H1 (cell line): ENCODE data around the gene NUFIP2. TPM values are rescaled to one million over a fixed set of nuclear protein-coding genes. Genes with fewer than 3 reads are reported as not detected.

Experiments
- CTCF ChIA-PET: fragments of 300-600 bp; sonication (Branson Sonifier 250); formaldehyde crosslinking; loops from one replicate; lab custom pipeline; 2021; ENCODE audit not compliant: partially characterized antibody; lab: Charles Lee
- POLR2A ChIA-PET: fragments of 300-600 bp; sonication (Branson Sonifier 250); formaldehyde crosslinking; loops from one replicate; lab custom pipeline; 2021; ENCODE audit warnings: inconsistent platforms; ENCODE audit not compliant: partially characterized antibody; lab: Charles Lee
- DNase-seq, 2 experiments: peaks; one replicate each; pipeline versions ENCODE4 v3.0.0 to v3.0.0-alpha.2; 2010 to 2022; ENCODE audit warnings: low spot score in 2 of 2, low read depth in 1 of 2, mixed read lengths in 1 of 2
- FAIRE-seq: peaks from 2 replicates; lab custom pipeline; 2011; peaks lifted over from hg19 to GRCh38; lab: Jason Lieb, UNC
- H2AFZ ChIP-seq: 2 replicates; pipeline ENCODE4 v1.8.1; 2012; ENCODE audit warnings: low read length, inconsistent platforms
- H2AK5ac ChIP-seq: 2 replicates; pipeline ENCODE4 v1.6.1; 2013; ENCODE audit warnings: low read depth, low read length
- H2BK120ac ChIP-seq: replicated peaks from 2 replicates; pipeline ENCODE3; 2013; ENCODE audit warnings: low read depth, low read length, inconsistent platforms
- H2BK12ac ChIP-seq: 2 replicates; pipeline ENCODE4 v1.6.1; 2013; ENCODE audit warnings: low read depth, low read length
- H2BK15ac ChIP-seq: 2 replicates; pipeline ENCODE4 v1.6.1; 2013; ENCODE audit warnings: low read length
- H2BK20ac ChIP-seq: 2 replicates; pipeline ENCODE4 v1.6.1; 2013; ENCODE audit warnings: low read length
- H2BK5ac ChIP-seq: 2 replicates; pipeline ENCODE4 v1.6.1; 2013; ENCODE audit warnings: low read depth, low read length
- H3K14ac ChIP-seq: 2 replicates; pipeline ENCODE4 v1.6.1; 2013; ENCODE audit warnings: inconsistent platforms; ENCODE audit not compliant: insufficient read length
- H3K18ac ChIP-seq: 2 replicates; pipeline ENCODE4 v1.6.1; 2013; ENCODE audit warnings: low read length; ENCODE audit errors: extremely low read depth
- H3K23ac ChIP-seq: 2 replicates; pipeline ENCODE4 v1.6.1; 2013; ENCODE audit warnings: inconsistent platforms; ENCODE audit not compliant: insufficient read length
- H3K23me2 ChIP-seq: 2 replicates; pipeline ENCODE4 v1.6.1; 2013; ENCODE audit warnings: low read depth, low read length
- H3K27ac ChIP-seq: 2 replicates; pipeline ENCODE4 v1.6.1; 2011; ENCODE audit warnings: low read depth, low read length, inconsistent platforms
- H3K27me3 ChIP-seq, 4 experiments: replicated peaks in 1 of 4; 1 replicate in 1 of 4; 2 replicates in 3 of 4; pipeline versions ENCODE4 v1.6.1 to v1.8.1; 2011 to 2013; ENCODE audit warnings: low read length in 3 of 4, mild to moderate bottlenecking in 3 of 4, inconsistent platforms in 2 of 4, mixed read lengths in 2 of 4, moderate library complexity in 1 of 4; ENCODE audit not compliant: control insufficient read depth in 3 of 4, insufficient read depth in 3 of 4; ENCODE audit errors: extremely low read depth in 1 of 4
- H3K36me3 ChIP-seq, 4 experiments: 2 replicates each; pipeline versions ENCODE4 v1.6.1 to v1.8.1; 2011 to 2013; ENCODE audit warnings: mild to moderate bottlenecking in 4 of 4, low read length in 3 of 4, moderate library complexity in 2 of 4, control low read depth in 1 of 4, inconsistent platforms in 1 of 4; ENCODE audit not compliant: insufficient read depth in 4 of 4, control insufficient read depth in 2 of 4
- H3K4ac ChIP-seq: replicated peaks from 2 replicates; pipeline ENCODE3; 2013; ENCODE audit warnings: low read length, low read depth, mixed read lengths, inconsistent platforms; ENCODE audit not compliant: insufficient read length
- H3K4me1 ChIP-seq, 4 experiments: replicated peaks in 1 of 4; 1 replicate in 1 of 4; 2 replicates in 3 of 4; pipeline versions ENCODE4 v1.6.1 to v1.8.1; 2011 to 2013; ENCODE audit warnings: low read length in 3 of 4, inconsistent platforms in 2 of 4, mixed read lengths in 1 of 4; ENCODE audit not compliant: insufficient read depth in 4 of 4, control insufficient read depth in 3 of 4
- H3K4me2 ChIP-seq, 2 experiments: 2 replicates each; pipeline versions ENCODE4 v1.6.1 to v1.8.1; 2011 to 2013; ENCODE audit warnings: low read depth in 2 of 2, low read length in 2 of 2, control low read depth in 1 of 2, inconsistent platforms in 1 of 2, mild to moderate bottlenecking in 1 of 2; ENCODE audit not compliant: insufficient read depth in 1 of 2
- H3K4me3 ChIP-seq, 4 experiments: fragments of 200-600, 300-600 bp in 1 of 4; sonication (generic), shearing (Covaris generic), sonication (Bioruptor Twin) in 1 of 4; 2 replicates each; pipeline versions ENCODE4 v1.5.1 to v1.8.1; 2011 to 2016; ENCODE audit warnings: low read length in 4 of 4, low read depth in 3 of 4, control low read depth in 2 of 4, inconsistent platforms in 2 of 4, mild to moderate bottlenecking in 2 of 4, mixed read lengths in 1 of 4, moderate library complexity in 1 of 4; ENCODE audit not compliant: insufficient read depth in 2 of 4; ENCODE audit errors: extremely low read depth in 1 of 4
- H3K56ac ChIP-seq: replicated peaks from 2 replicates; pipeline ENCODE3; 2013; ENCODE audit warnings: low read depth, mild to moderate bottlenecking, mixed read lengths, low read length, inconsistent platforms; ENCODE audit not compliant: insufficient read length
- H3K79me1 ChIP-seq: 2 replicates; pipeline ENCODE4 v1.6.1; 2013; ENCODE audit warnings: low read depth, low read length, control low read depth
- H3K79me2 ChIP-seq, 2 experiments: 2 replicates each; pipeline versions ENCODE4 v1.6.1 to v1.8.1; 2012 to 2013; ENCODE audit warnings: low read length in 2 of 2, mild to moderate bottlenecking in 2 of 2, inconsistent platforms in 1 of 2; ENCODE audit not compliant: insufficient read depth in 2 of 2, control insufficient read depth in 1 of 2
- H3K9ac ChIP-seq, 4 experiments: replicated peaks in 1 of 4; 1 replicate in 1 of 4; 2 replicates in 3 of 4; pipeline versions ENCODE4 v1.6.1 to v1.8.1; 2011 to 2013; ENCODE audit warnings: low read depth in 3 of 4, low read length in 3 of 4, control low read depth in 2 of 4, mild to moderate bottlenecking in 2 of 4, moderate library complexity in 2 of 4, inconsistent platforms in 1 of 4; ENCODE audit errors: extremely low read depth in 1 of 4
- H3K9me3 ChIP-seq, 2 experiments: 2 replicates each; pipeline versions ENCODE4 v1.6.1 to v1.8.1; 2012 to 2013; ENCODE audit warnings: mild to moderate bottlenecking in 2 of 2, moderate library complexity in 2 of 2, control low read depth in 1 of 2, inconsistent platforms in 1 of 2, low read depth in 1 of 2, low read length in 1 of 2, mixed read lengths in 1 of 2; ENCODE audit not compliant: insufficient read depth in 2 of 2
- H4K20me1 ChIP-seq, 2 experiments: replicated peaks in 1 of 2; 2 replicates each; pipeline versions ENCODE3 to v1.8.1; 2011 to 2013; ENCODE audit warnings: inconsistent platforms in 2 of 2, low read length in 2 of 2, mild to moderate bottlenecking in 1 of 2; ENCODE audit not compliant: insufficient read depth in 2 of 2, control insufficient read depth in 1 of 2
- H4K5ac ChIP-seq: 2 replicates; pipeline ENCODE4 v1.6.1; 2013; ENCODE audit warnings: low read length, low read depth, mixed read lengths, inconsistent platforms; ENCODE audit not compliant: insufficient read length
- H4K8ac ChIP-seq: 2 replicates; pipeline ENCODE4 v1.8.0; 2013; ENCODE audit warnings: mild to moderate bottlenecking, moderate library complexity, low read length, inconsistent platforms; ENCODE audit not compliant: insufficient read depth; ENCODE audit errors: extremely low read depth
- H4K91ac ChIP-seq: replicated peaks from 2 replicates; pipeline ENCODE3; 2013; ENCODE audit warnings: low read length, mixed read lengths, inconsistent platforms; ENCODE audit not compliant: insufficient read length
- KDM1A ChIP-seq: fragments of 200-600, 300-600 bp; sonication (generic); IDR thresholded peaks from 2 replicates; pipeline ENCODE4 v1.7.1; 2016; ENCODE audit warnings: mild to moderate bottlenecking, low read length, borderline replicate concordance
- RAD21 ChIP-seq, 2 experiments: IDR thresholded peaks in 1 of 2; conservative IDR thresholded peaks in 1 of 2; 2 replicates each; pipeline ENCODE4 v1.6.1; 2011; ENCODE audit warnings: low read depth in 2 of 2, low read length in 2 of 2, improper control_type of control experiment in 1 of 2, inconsistent platforms in 1 of 2, mild to moderate bottlenecking in 1 of 2, moderate library complexity in 1 of 2
- SP4 ChIP-seq: IDR thresholded peaks from 2 replicates; pipeline ENCODE4 v1.6.1; 2012; ENCODE audit warnings: low read length, inconsistent platforms
- WGBS, 2 experiments: shearing (Covaris generic) in 1 of 2; methylation state at CpG; one replicate each; pipeline versions ENCODE4 v1.1.6 to v1.1.7; 2013 to 2015; ENCODE audit warnings: low lambda C conversion rate in 2 of 2, mixed read lengths in 2 of 2, inconsistent platforms in 1 of 2, low coverage in 1 of 2, missing lambda C conversion rate in 1 of 2; ENCODE audit not compliant: insufficient replicate concordance in 2 of 2, insufficient coverage in 1 of 2, insufficient read length in 1 of 2; ENCODE audit errors: extremely low coverage in 1 of 2, missing lambda C conversion rate in 1 of 2; 5-methylcytosine and 5-hydroxymethylcytosine counted together
- polyA plus RNA-seq, 7 experiments: library from polyadenylated mRNA; depleted of rRNA in 3 of 7; stranded (reverse) in 5 of 7; unstranded in 2 of 7; fragments of >200 nt in 5 of 7; fragments of 200-250 nt in 2 of 7; gene quantifications; 1 replicate in 5 of 7; 2 replicates in 1 of 7; 4 replicates in 1 of 7; pipeline versions ENCODE4 v1.2.1 to v1.2.3, GENCODE V29; 2011 to 2013; ENCODE audit warnings: missing spikeins in 2 of 7, mixed read lengths in 2 of 7
- total RNA-seq: library from RNA; stranded (reverse); fragmentation: NEBNext Ultra II Directional; extraction: Animal tissue kit (Norgen Biotek cat#: 25700); gene quantifications from 2 replicates; pipeline ENCODE4 v1.2.1, GENCODE V29; 2021
- TF ChIP-seq, protein P1 (sequence below), 3 experiments: IDR thresholded peaks; 1 replicate in 2 of 3; 2 replicates in 1 of 3; pipeline versions ENCODE4 v1.5.1 to v1.6.1; 2011; ENCODE audit warnings: low read length in 3 of 3, mild to moderate bottlenecking in 3 of 3, inconsistent platforms in 2 of 3, low read depth in 1 of 3, moderate library complexity in 1 of 3; ENCODE audit not compliant: insufficient read depth in 1 of 3; ENCODE audit errors: control extremely low read depth in 1 of 3

The NUFIP2 gene
- total and polyA plus RNA-seq, 2 of the 8 experiments (the other 6 are each of a cell fraction or from before 2014, with no cell fraction given), result 65.9 to 118 TPM

DNA sequence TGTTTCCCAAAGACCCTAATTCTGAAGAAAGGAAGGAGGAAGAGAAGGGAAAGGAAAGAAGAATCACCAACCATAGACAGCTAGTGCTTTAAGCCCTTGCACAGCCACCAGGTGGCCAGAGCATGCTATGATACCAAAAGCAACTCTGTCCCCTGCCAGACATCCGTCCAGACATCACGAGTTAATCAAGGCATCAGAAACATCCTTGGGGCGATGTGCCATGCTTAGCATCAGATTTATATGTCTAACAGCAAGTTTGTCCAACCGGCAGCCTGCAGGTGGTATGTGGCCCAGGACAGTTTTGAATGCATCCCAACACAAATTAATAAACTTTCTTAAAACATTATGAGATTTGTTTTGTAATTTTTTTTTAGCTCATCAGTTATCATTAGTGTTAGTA is 50.2 kb downstream of the NUFIP2 start:
- Histone ChIP-seq H2BK20ac (no peak overlapping the region), H3K23me2 (no peaks in the 10 kb centered on the region), H2BK120ac (no peak overlapping the region), H4K8ac (no peak overlapping the region), H3K36me3 (no peaks in the 10 kb centered on the region), H2AK5ac (no peak overlapping the region), H2BK5ac (no peak overlapping the region), H3K56ac (no peak overlapping the region), H4K5ac (no peak overlapping the region), H2BK12ac (no peak overlapping the region), H3K4ac (no peak overlapping the region), H3K14ac (no peak overlapping the region), H3K4me1 (peaks cover 7 to 13% (median 10%) of the 10 kb centered on the region in 4 experiments; a peak in 6 of 7 replicates), H3K9ac (no peak overlapping the region), H4K20me1 (no peaks in the 10 kb centered on the region), H3K4me3 (no peak overlapping the region), H3K79me2 (no peaks in the 10 kb centered on the region), H2AFZ (no peak overlapping the region), H3K9me3 (no peaks in the 10 kb centered on the region), H3K79me1 (no peaks in the 10 kb centered on the region), H3K27me3 (no peaks in the 10 kb centered on the region), H3K27ac (no peak overlapping the region), H3K23ac (no peak overlapping the region), H4K91ac (no peak overlapping the region), H2BK15ac (no peak overlapping the region), H3K4me2 (no peak overlapping the region), H3K18ac (no peak overlapping the region)
- peak; percentile 13 for FAIRE-seq
- WGBS, 2 experiments, result 80% methylated on average over 4 of the region's 4 CpGs; no CpG with 5 or more reads in 1 of the 2 experiments
- no peak for TF ChIP-seq KDM1A
- no peak for TF ChIP-seq SP4
- TF ChIP-seq RAD21 (IDR thresholded peaks at IDR 0.05 in 1 of 2, conservative IDR thresholded peaks at IDR 0.05 in 1 of 2; ENCODE audit: low read depth in 2 of 2, low read length in 2 of 2), result peak; percentile 25 to 51; a peak in 3 of 4 replicates
- TF ChIP-seq, protein P1, sequence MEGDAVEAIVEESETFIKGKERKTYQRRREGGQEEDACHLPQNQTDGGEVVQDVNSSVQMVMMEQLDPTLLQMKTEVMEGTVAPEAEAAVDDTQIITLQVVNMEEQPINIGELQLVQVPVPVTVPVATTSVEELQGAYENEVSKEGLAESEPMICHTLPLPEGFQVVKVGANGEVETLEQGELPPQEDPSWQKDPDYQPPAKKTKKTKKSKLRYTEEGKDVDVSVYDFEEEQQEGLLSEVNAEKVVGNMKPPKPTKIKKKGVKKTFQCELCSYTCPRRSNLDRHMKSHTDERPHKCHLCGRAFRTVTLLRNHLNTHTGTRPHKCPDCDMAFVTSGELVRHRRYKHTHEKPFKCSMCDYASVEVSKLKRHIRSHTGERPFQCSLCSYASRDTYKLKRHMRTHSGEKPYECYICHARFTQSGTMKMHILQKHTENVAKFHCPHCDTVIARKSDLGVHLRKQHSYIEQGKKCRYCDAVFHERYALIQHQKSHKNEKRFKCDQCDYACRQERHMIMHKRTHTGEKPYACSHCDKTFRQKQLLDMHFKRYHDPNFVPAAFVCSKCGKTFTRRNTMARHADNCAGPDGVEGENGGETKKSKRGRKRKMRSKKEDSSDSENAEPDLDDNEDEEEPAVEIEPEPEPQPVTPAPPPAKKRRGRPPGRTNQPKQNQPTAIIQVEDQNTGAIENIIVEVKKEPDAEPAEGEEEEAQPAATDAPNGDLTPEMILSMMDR (IDR thresholded peaks at IDR 0.05; ENCODE audit: control extremely low read depth in 1 of 3, insufficient read depth in 1 of 3, low read depth in 1 of 3, low read length in 3 of 3), result peak; percentile 40 to 73 (median 50); a peak in 3 of 4 replicates
- ChIA-PET POLR2A (interaction anchor here (1.3 kb wide), 1 partner anchor 10 kb away, joined by 3 read pairs; no protein-coding TSS in a partner anchor), CTCF (interaction anchor here (0.8 to 5.1 kb wide), 15 partner anchors 8 to 120 kb away, joined by 3 to 34 read pairs (median 4); partner anchors contain the start of gene MYO18A)
- no peak for DNase-seq
